HG03196 (cell line): ENCODE data around the gene MGST2.
"Not testable (repeated sequence)": the region's sequence is repeated elsewhere in the genome, so short reads cannot be mapped to it uniquely, and the experiment has no call there.

Source experiments
- ATAC-seq: cut with Tn5 transposase; IDR thresholded peaks from one replicate; pipeline ENCODE4 v1.9.1; 2021; ENCODE audit not compliant: unreplicated experiment

Gene MGST2

DNA sequence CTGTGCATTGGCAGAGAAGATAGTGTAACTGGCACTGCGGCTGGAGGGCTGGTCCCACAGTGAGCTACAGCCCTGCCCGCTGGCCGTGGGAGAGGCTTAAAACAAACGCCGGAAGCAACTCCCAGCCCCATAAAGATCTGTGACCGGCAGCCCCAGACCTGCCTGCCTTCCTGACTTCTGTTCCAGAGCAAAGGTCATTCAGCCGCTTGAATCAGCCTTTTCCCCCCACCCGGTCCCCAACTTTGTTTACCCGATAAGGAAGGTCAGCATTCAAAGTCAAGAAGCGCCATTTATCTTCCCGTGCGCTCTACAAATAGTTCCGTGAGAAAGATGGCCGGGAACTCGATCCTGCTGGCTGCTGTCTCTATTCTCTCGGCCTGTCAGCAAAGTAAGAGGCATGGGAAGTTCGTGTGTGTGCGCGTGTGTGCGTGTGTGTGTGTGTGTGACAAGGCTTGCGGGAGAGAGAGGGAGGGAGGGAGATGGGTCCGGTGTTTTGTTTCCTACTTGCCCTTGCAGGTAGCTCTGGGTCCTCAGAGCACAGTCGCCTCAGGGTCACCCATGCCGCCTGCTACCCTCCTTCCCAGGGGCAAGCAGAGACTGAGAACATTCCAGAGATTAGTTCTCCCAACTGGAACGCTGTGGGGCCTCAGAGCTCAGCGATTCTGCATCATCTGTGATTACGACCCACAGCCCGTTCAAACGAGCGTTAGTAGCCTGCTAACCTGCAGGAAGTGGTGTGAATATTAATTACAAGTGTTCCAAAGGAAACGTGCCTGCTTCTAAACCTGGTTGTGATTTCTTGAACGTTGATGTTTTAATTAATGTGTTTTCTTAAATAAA, at the start of gene MGST2:
TSS of gene MGST2 (plus strand) at position 130 of the 840 bp plus-strand sequence. CDS start at position 331, 201 bp downstream.
- peak; percentile 83 for ATAC-seq

DNA sequence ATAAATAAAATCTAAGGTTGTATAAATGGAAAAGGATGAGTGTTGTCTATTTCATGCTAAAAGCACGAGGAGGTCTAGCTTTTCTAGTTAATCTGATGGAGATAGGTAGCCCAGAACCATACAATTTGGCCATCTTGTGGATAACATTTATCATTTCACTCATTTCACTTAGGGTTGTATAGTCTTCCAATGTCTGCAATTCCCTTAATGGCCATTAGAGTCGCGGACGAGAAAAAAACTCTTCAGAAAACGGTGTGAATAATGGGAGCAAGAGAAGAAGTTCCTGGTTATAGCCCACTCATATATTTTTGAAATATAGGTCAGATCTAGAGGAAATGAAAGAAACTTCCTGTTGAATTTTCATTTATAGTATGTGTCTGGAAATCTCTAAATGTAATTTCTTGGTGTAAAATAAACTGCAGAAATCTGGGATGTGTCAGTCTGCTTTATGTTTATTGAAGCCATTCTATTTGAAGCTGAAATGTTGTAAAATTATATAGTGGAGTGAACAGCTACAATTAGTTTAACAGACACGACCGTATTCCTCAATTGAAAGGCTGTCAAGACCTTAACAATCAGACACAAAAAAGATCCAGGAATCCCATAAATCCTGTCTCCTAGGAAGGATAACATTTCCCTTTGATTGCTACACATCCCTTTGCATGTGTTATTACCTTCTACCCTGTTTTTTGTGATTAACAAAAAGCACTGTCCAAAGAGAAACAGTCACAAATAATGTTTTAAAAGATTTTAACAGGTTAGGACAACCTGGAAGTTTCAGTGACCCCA, 47.7 kb upstream of the MGST2 start:
- ATAC-seq = no peak

DNA sequence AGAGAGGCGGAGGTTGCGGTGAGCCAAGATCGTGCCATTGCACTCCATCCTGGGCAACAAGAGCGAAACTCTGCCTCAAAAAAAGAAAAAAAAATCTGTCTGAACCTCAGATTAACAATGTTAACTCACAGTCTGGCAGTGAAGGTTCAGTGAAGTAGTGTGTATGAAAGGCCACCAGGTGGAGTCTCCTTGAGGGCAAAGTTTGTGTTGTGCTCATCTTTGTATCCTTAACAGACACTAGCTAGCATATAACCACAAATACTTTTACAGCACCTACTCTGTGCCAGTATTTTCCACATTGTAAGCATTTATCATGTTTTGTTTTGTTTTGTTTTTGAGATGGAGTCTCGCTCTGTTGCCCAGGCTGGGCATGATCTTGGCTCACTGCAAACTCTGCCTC, 46.0 kb upstream of the MGST2 start:
- no peak for ATAC-seq

DNA sequence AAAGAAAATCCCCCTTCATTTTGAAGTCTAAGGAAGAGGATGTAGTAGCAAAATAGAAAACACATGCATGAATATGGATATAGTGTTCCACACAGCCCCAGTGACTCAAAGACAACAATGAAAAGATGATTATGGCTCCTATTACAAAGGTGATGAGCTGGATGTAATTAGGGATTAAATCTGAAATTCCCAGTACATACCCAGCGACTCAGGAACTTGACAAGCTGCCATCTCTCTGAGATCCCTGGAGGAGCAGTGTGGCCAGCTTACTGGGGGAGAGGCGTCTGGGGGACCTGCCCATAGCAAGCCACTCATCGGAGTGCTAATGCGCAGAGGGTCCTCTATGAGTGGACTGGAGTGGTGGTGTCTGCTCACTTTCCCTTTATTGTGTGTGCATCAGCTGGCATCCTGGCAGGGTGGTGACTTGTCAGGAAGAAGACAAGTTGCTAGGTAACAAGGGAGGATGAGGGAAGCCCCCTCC, 42.7 kb upstream of the MGST2 start:
- ATAC-seq = no peak

DNA sequence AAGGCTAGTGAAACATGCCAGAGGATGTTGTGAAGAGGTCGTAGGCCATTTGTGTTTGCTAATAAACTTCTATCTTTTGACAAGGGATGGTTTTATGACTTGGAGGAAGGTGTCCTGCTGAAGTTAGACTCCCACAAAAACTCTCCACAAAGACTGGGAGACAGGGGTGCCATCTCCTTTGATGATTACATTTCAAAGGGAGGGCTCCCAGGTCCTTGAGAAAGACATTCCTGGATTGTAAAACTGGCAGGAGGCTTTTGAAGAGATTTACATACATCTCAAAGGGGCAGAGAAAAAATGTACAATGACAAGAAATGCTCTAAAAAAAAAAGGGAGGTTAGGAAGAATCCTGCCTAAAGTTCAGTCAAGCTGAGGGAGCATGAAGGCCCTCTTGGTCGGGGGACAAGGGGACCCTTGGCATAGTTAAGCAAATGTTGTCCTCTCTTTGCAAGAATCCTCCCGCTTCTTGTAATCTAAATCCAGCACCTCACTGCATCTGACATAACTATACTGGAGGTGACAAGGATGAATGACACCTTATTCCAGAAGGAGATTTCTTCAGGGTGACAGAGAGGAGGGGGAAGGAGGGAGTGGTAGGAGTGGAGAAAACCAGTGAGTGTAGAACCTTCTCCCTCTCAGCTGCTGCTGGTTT, 41.1 kb upstream of the MGST2 start:
- no peak for ATAC-seq

DNA sequence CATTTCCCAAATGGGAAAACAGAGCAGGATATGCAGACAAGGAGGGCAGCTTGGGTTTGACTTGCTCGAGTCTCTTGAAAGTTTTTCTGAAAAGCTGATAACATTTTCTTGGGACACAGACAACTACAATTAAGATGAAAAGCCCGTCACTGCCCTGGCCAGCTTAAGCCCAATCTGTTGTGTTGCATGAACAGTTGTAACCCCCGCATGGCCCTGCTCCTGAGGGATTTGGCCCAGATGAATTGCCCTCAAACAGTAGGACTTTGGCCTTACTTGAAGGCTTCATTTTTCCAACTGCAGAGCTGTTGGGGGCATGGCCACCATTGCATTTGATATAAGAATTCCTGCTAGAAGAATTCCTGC, 40.5 kb upstream of the MGST2 start:
- ATAC-seq = no peak

DNA sequence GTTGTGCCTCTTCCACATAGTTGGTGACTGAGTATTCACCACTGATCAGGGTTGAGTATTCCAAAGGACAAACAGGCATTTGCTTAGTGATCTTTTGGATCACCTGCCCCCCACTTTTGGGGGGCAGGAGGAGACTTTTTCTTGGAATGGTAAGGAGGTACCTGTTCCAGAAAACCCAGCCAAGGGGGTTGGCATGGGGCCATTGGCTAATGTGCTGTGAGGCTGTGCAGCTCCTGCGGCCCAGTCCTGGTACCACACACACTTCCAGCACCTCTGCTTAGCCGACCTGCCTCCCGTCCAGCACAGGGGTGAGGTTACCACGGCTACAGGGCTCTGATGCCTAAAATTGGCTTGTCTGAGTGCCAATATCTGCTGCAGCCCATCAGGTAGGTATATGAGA, 40.1 kb upstream of the MGST2 start:
- no peak for ATAC-seq

DNA sequence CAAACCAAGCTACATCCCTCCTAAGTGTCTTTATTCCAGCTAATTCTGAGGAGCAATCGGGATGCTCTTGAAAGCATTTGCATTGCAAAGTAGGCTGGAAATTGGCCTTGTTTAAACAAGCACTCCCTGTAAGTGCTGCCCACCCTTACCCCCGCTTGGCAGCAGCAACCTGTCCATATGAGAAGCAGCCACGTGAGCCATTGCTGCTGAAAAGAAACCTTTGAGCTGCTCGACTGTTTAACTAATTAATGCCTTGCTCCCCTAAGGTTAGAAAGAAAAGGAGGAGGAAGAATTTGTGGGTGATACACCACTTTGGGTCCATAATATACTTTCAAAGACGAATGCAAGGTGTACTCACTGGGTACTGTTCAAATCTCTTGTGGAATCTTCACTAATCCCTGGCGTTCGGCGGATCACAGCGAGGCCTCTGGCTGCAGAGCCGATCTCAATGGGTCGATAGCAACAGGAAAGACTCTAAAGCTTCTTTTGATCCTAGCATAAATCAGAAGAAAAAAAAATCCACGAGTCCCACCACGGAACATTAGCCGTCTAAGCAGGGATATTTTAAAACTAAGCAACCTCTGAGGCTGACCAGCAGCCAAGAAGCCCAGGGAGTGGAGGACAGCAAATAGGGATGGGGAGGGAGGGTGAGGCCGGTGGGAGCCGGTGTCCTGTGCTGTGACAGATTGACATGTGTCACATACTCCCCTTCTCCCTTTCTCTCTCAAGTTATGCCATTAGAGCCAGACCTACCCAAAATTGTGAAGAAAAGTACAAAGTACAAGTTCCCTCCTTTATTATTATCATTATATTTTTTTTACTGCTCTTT, 37.2 kb upstream of the MGST2 start:
- no peak for ATAC-seq

DNA sequence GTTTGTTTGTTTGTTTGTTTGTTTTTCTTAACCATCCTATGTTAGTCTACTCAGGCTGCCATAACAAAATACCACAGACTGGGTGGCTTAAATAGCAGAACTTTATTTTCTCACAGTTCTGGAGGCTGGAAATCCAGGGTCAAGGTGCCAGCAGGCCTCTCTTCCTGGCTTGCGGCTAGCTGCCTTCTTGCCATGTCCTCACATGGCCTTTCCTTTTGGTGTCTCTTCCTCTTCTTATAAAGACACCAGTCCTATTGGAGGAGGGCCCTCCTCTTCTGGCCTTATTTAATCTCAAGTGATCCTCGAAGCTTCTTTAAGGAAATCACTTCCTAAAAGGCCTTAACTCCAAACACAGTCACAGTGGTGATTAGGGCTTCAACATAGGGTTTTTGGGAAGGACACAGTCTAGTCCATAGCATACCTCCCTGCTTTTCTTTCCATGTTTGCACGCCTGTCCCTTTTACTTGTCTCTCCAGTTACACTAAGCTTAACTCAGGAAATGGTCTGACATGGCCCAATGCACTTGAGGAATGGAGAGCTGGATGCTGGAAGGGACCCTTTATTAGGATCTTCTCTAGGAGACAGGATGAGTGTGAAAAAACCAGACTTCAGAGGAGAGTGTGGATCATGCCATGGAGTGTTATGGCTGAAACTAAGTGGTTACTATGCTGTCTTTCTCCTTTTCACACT, 36.0 kb upstream of the MGST2 start:
- no peak for ATAC-seq

DNA sequence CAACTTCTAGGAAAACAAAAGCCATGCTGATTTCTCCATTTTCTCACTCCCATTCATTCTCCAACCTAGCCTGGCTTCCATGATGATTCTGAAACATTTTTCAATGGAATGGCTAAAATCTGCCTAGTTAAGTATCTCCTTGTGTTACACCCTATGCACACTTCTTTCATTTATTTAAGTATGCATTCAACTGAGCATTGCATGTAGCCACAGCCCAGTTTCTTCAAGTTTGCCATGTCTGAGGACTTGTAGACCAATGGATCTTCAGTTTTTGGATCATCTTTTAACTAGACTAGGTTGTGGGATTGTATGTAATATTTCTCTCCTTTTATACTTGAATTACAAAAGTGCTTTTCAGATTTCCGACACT, 35.5 kb upstream of the MGST2 start:
- no peak for ATAC-seq

DNA sequence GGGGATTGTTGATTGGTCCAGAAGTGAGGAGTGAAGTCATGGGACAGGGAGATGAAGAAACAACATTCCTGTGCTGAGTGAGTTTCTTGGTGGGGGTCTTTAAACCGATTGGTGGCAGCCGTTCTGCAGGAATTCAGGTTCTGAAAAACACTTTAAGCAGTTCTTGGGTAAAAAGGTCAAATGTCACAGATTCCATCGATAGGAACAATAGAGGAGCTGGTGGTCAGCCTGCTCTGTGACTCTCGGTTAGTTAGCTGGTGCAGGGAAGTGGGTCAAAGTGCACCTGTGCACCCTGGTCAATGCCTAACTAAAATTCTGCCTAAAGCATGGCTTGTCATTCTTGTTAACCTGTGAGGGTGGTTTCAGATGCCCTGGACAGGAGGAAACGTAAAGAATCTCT, 34.6 kb upstream of the MGST2 start:
- no peak for ATAC-seq

DNA sequence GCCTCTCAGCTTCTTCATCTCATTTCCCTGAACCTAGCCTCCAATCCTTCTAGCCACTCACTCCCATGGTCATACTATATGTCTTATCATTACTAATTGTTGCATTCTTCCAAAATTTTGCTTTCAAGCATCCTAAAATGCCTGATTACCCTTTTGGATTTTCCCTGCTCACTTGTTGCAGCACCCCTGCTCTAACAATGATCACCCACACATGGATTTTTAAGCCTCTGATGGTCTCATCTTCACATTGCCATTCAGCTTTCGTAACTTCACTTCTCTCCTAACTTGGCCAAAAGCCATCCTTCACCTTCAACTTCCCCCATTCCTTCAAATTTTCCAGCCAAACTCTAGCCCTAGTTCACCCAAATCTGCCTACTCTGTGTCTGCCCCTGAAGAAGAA, 33.8 kb upstream of the MGST2 start:
- ATAC-seq = no peak

DNA sequence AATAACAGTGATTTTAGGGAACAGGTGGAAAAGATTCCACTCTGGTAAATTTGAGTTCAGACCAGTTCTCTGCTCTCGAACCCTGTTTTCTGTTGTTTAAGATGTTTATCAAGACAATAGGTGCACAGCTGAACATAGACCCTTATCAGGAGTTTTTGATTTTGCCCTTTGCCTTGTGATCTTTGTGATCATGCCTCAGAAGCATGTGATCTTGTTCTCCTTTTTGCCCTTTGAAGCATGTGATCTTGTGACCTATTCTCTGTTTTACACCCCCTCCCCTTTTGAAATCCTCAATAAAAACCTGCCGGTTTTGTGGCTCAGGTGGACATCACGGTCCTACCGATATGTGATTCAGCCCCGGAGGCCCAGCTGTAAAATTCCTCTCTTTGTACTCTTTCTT, 32.9 kb upstream of the MGST2 start:
- ATAC-seq = not testable (repeated sequence)

DNA sequence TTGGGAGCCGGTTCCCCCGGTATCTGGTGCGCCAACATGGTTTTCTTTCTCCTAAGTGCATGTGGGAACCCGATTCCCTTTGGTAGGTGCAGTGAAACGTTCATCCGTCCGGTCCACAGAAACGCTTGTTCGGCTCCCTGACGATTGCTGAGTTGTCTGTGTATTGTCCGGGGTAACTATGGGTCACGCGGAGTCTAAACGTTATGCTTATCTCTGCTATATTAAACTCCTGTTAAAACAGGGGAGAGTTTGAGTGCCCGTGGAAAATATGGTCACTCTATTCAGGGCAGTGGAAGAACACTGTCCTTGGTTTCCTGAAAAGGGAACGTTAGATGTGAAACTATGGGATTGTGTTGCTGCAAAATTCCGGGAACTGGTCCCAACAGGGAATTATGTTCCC, 32.4 kb upstream of the MGST2 start:
- no peak for ATAC-seq

DNA sequence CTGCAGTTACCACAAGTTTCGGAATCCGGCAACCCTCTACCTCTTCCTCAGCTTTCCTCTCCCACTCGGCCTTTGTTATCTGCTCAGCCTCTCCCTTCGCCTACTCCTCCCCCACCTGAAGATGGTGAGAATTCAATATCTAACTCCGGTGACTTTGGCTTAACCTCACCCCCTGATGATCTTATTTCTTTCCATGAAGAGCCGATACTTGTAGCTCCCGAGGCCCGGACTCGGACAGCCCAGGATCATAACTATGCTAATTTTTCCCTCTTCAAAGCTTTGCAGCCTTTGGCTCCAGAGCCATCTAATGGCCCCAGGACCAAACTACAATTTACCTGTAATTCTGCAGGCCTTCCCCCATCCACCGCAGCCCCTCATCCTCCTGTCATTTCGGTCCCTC, 32.0 kb upstream of the MGST2 start:
- no peak for ATAC-seq

DNA sequence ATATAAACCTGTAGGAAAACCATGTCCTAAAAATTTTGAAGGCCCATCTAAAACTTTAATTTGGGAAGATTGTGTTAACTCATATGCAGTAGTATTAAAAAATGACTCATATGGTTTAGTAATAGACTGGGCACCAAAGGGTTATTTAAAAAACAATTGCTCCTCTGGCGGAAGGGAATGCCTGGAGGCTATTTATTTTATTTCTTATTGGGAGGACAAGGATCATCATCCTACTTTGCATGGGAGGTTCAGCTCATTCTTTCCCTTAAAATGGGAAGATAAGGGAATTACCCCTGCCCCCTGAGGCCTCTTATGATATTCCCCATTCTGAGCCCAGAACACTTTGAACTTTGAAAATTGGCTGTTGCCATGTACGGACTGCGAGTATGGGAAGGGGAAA, 29.7 kb upstream of the MGST2 start:
- no peak for ATAC-seq

DNA sequence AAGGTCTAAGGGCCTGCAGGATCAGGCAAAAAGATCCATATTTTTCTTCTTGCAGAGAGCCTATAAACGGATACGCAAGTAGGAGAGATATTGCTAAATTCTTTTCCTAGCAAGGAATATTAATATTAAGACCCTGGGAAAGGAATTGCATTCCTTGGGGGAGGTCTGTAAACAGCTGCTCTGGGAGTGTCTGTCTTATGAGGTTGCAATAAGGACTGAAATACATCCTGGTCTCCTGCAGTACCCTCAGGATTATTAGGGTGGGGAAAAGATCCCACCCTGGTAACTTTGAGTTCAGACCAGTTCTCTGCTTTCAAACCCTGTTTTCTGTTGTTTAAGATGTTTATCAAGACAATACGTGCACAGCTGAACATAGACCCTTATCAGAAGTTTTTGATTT, 27.3 kb upstream of the MGST2 start:
- ATAC-seq = not testable (repeated sequence)

DNA sequence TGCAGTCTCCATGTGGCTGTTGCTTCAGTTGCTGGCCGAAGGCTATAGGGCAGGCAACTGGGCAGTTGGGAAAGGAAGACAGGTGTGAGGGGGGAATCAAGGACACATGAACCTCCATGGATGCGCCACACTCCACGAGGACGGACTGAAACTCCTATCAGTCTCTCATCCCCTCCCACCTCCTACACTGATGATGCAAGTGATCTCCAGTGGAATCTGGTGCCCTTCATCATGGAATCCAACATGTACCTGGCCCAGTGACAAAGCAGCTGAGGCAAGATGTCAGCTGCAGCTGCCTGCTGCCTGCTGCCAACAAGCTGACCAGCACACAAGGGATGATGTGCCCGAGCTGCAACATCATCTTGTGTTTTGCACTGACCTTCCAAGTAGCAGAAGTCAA, 26.0 kb upstream of the MGST2 start:
- no peak for ATAC-seq

DNA sequence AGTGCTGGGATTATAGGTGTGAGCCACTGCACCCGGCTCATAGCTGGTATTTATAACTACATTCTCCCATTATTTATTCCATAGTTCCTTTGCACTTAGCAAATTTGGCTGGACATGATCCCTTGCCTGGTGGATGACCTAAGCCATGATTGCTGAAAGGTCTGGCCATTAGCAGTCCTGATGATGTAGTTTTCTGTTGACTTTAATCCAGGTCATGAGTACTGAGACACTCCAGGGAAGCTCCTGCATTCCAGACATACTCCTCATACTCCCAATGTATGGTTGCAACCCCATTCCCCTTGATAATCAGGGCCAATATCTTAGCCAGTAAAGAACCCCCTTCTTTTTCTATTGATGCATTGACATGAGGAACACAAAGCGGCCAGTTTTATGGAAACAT, 24.4 kb upstream of the MGST2 start:
- ATAC-seq = no peak

DNA sequence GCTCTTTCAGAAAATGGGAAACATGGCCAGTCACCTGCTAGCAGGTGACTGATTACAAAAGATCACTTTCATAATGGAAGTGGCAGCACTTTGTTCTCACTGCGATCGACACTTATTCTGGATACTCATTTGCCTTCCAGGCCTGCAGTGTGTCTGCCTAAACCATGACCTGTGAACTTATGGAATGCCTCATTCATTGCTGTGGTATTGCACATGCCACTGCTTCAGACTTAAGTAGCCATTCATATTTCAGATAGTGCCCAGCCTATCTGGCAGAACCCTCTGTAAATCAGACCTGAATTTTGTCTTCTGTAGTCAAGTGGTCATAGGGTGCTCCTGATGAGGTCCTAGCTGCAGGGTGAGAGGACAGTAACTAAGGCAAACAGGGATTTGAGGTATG, 23.3 kb upstream of the MGST2 start:
- no peak for ATAC-seq
